OCI-LY7 (cell line): ENCODE measurements around the gene LRRTM3.

ENCODE experiments used
- EZH2phosphoT487 ChIP-seq: fragments of 200-600 bp; sonication (generic); IDR thresholded peaks from 2 replicates; pipeline ENCODE4 v1.6.1; 2018; ENCODE audit warnings: low read depth, borderline replicate concordance, mild to moderate bottlenecking, mixed run types, antibody characterized with exemption, low read length, moderate library complexity, mixed read lengths
- TF ChIP-seq, protein P1 (sequence below): fragments of 200-600 bp; sonication (generic); conservative IDR thresholded peaks from 2 replicates; pipeline ENCODE4 v1.5.1; 2014; ENCODE audit warnings: mild to moderate bottlenecking, antibody characterized with exemption, low read length, moderate library complexity, mixed read lengths

DNA sequence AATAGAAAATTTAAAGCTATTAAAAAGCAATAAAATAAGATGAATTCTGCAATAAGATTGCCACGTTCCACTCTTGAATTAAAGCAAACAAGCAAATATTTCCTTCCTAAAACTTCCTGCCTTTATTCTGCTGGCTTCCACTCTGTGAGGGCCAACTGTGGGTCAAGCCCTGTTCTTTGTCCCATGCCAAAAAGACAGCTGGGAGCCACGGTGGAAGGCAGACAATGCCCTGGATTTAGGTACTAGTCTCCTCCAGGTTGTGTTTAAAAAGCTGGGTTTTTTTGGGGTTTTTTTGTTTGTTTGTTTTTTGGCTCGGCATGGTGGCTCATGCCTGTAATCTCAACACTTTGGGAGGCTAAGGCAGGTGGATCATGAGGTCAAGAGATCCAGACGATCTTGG, 39.1 kb downstream of the LRRTM3 start:
- TF ChIP-seq, protein P1, sequence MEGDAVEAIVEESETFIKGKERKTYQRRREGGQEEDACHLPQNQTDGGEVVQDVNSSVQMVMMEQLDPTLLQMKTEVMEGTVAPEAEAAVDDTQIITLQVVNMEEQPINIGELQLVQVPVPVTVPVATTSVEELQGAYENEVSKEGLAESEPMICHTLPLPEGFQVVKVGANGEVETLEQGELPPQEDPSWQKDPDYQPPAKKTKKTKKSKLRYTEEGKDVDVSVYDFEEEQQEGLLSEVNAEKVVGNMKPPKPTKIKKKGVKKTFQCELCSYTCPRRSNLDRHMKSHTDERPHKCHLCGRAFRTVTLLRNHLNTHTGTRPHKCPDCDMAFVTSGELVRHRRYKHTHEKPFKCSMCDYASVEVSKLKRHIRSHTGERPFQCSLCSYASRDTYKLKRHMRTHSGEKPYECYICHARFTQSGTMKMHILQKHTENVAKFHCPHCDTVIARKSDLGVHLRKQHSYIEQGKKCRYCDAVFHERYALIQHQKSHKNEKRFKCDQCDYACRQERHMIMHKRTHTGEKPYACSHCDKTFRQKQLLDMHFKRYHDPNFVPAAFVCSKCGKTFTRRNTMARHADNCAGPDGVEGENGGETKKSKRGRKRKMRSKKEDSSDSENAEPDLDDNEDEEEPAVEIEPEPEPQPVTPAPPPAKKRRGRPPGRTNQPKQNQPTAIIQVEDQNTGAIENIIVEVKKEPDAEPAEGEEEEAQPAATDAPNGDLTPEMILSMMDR, result no peak
- TF ChIP-seq EZH2phosphoT487, result no peak
